GM12874 (cell line): Measurements from ENCODE around the gene ULK4.

Experiments
- TF ChIP-seq, protein P1 (sequence below): IDR thresholded peaks from 2 replicates; pipeline ENCODE4 v1.5.1; 2011; ENCODE audit warnings: low read depth, mild to moderate bottlenecking, control low read depth, low read length, moderate library complexity; ENCODE audit not compliant: insufficient read depth

The ULK4 gene

DNA sequence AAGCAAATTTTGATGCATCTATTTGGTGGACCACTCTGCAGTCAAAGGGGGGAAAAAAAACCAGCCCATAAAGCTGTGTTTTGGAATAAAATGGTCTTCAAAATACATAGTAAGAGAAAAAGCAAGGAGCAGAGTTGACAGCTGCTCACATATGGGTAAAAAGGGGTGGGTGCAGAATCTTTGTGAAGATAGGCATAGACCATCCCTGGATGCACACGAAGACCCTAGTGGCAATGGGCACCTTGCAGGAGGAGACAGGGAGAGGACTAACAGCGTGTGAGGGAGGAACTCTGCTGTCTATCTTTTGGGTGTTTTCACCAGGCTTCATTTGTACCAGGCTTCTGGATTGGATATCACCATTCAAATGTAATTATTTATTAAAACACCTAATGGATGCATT lies 718.7 kb downstream of the ULK4 start:
- TF ChIP-seq, protein P1, sequence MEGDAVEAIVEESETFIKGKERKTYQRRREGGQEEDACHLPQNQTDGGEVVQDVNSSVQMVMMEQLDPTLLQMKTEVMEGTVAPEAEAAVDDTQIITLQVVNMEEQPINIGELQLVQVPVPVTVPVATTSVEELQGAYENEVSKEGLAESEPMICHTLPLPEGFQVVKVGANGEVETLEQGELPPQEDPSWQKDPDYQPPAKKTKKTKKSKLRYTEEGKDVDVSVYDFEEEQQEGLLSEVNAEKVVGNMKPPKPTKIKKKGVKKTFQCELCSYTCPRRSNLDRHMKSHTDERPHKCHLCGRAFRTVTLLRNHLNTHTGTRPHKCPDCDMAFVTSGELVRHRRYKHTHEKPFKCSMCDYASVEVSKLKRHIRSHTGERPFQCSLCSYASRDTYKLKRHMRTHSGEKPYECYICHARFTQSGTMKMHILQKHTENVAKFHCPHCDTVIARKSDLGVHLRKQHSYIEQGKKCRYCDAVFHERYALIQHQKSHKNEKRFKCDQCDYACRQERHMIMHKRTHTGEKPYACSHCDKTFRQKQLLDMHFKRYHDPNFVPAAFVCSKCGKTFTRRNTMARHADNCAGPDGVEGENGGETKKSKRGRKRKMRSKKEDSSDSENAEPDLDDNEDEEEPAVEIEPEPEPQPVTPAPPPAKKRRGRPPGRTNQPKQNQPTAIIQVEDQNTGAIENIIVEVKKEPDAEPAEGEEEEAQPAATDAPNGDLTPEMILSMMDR, result no peak

- TF ChIP-seq, protein P1, result no peak
Observed at GRCh38 chr3:41241800-41242571, 719.9 kb downstream of the ULK4 start.

- TF ChIP-seq, protein P1, result no peak
Observed at GRCh38 chr3:41241161-41241560, 720.7 kb downstream of the ULK4 start.

GRCh38 chr3:41239587-41239986 lies 722.3 kb downstream of the ULK4 start:
- TF ChIP-seq, protein P1, result no peak

- TF ChIP-seq, protein P1, result no peak
Observed at GRCh38 chr3:41237907-41238306, 724.0 kb downstream of the ULK4 start.

DNA sequence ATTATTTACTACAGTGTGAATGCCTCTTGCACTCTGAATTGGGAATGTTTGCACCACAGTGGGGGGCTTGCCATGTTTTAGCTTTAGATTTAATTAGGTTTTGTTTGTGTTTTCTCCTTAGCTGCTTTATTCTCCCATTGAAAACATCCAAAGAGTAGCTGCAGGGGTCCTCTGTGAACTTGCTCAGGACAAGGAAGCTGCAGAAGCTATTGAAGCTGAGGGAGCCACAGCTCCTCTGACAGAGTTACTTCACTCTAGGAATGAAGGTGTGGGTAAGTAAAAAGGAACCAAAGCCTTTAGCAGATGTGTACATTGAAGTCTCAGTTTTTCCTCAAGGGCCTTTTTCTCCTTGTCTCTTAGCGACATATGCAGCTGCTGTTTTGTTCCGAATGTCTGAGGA lies 725.7 kb downstream of the ULK4 start:
- TF ChIP-seq, protein P1, result no peak

GRCh38 chr3:41234823-41235721 lies 726.8 kb downstream of the ULK4 start:
- TF ChIP-seq, protein P1, result no peak
